RWPE2 (cell line): ENCODE measurements around the gene NFE2L3.
"Not testable (repeated sequence)": the region's sequence is repeated elsewhere in the genome, so short reads cannot be mapped to it uniquely, and the experiment has no call there.

Experiments
- ATAC-seq: fragments of 200-7000 bp; cut with Tn5 transposase; 3 replicates; pipeline ENCODE4 v1.9.1; 2021; ENCODE audit warnings: low read depth
- DNase-seq: peaks from one replicate; pipeline ENCODE4 v3.0.0-alpha.2; 2020; ENCODE audit warnings: low spot score
- H3K27ac ChIP-seq: fragments of 450-650 bp; 2 replicates; pipeline ENCODE4 v1.5.1; 2017; ENCODE audit warnings: mild to moderate bottlenecking; ENCODE audit not compliant: poor library complexity, severe bottlenecking
- H3K27me3 ChIP-seq: fragments of 250-450 bp; sonication (Bioruptor Pico); 2 replicates; pipeline ENCODE4 v1.5.1; 2021; ENCODE audit warnings: mild to moderate bottlenecking, moderate library complexity; ENCODE audit not compliant: insufficient read depth, poor library complexity, severe bottlenecking
- H3K36me3 ChIP-seq: fragments of 250-450 bp; sonication (Bioruptor Pico); 2 replicates; pipeline ENCODE4 v1.5.1; 2020; ENCODE audit warnings: low read depth, mild to moderate bottlenecking, moderate library complexity
- H3K4me1 ChIP-seq: fragments of 250-450 bp; sonication (Bioruptor Pico); 2 replicates; pipeline ENCODE4 v1.5.1; 2021; ENCODE audit warnings: mild to moderate bottlenecking, moderate library complexity; ENCODE audit not compliant: insufficient read depth, poor library complexity, severe bottlenecking
- H3K4me3 ChIP-seq: fragments of 250-450 bp; sonication (Bioruptor Pico); 2 replicates; pipeline ENCODE4 v1.5.1; 2021; ENCODE audit warnings: mild to moderate bottlenecking, moderate library complexity; ENCODE audit not compliant: severe bottlenecking
- H3K9me3 ChIP-seq: fragments of 250-450 bp; sonication (Bioruptor Pico); 2 replicates; pipeline ENCODE4 v1.5.1; 2021; ENCODE audit warnings: mild to moderate bottlenecking, moderate library complexity; ENCODE audit not compliant: severe bottlenecking
- TF ChIP-seq, protein P1 (sequence below): fragments of 450-650 bp; IDR thresholded peaks from one replicate; pipeline ENCODE4 v1.5.1; 2017; ENCODE audit warnings: mild to moderate bottlenecking, moderate library complexity; ENCODE audit not compliant: poor library complexity, severe bottlenecking

Gene NFE2L3

DNA sequence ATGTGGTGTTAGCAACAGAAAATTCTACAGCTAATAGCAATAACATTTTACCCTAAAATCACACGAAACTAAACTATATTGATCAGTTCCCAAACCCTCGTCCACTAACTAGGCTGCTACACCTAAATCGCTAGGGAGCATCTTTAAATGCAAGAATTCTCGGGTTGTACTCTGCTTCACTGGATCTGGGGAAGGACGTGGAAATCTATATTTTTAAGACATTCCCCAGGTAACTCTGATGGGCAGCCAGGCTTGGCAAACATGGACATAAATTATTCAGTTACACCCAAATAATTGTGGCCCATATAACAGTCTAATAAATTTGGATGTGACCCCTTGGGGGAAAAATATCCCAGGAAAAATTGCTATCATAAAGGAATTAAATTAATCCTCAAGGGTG is 36.3 kb upstream of the NFE2L3 start:
- TF ChIP-seq, protein P1, sequence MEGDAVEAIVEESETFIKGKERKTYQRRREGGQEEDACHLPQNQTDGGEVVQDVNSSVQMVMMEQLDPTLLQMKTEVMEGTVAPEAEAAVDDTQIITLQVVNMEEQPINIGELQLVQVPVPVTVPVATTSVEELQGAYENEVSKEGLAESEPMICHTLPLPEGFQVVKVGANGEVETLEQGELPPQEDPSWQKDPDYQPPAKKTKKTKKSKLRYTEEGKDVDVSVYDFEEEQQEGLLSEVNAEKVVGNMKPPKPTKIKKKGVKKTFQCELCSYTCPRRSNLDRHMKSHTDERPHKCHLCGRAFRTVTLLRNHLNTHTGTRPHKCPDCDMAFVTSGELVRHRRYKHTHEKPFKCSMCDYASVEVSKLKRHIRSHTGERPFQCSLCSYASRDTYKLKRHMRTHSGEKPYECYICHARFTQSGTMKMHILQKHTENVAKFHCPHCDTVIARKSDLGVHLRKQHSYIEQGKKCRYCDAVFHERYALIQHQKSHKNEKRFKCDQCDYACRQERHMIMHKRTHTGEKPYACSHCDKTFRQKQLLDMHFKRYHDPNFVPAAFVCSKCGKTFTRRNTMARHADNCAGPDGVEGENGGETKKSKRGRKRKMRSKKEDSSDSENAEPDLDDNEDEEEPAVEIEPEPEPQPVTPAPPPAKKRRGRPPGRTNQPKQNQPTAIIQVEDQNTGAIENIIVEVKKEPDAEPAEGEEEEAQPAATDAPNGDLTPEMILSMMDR, result no peak
- H3K9me3 ChIP-seq, result no peaks in the 10 kb centered on the region
- no peak for ATAC-seq
- no peak overlapping the region for H3K4me3 ChIP-seq
- DNase-seq, result no peak
- H3K27ac ChIP-seq, result no peak overlapping the region
- no peaks in the 10 kb centered on the region for H3K36me3 ChIP-seq
- no peaks in the 10 kb centered on the region for H3K27me3 ChIP-seq
- H3K4me1 ChIP-seq, result no peaks in the 10 kb centered on the region

DNA sequence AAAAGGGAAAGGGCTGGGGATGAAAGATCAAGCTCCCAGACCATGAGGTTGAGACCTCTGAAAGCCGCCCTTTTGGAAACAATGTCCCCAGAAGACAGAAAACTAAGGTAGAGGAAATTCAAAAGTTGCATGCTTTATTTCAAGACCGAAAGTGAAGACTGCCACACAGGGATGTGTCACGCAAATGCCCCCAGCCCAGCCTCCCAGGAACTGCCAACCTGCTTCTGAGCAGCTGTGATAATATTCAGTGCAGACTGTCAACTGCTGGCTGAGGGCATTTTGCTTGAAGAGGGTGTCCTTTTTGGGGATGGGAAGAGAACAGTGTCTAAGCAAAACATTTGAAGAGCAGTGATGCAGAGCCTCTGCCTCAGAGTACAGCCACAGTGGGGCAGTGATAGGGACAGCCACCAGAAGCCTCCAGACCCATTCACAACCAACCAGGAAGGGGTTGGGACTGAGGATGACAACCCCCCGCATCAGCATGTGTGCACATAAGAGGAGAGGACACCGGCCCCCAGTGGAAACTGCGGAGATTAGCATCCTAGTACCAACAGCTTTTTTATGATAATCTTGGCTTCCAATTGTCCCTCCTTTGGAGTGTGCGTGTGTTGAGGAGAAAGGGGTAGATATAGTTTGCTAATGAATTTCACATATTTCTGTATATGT is 34.7 kb upstream of the NFE2L3 start:
- no peak overlapping the region for H3K27ac ChIP-seq
- H3K9me3 ChIP-seq, result no peaks in the 10 kb centered on the region
- TF ChIP-seq, protein P1, result no peak
- no peaks in the 10 kb centered on the region for H3K27me3 ChIP-seq
- DNase-seq (no peak), ATAC-seq (no peak)
- H3K4me1 ChIP-seq, result no peaks in the 10 kb centered on the region
- no peaks in the 10 kb centered on the region for H3K36me3 ChIP-seq
- H3K4me3 ChIP-seq, result no peak overlapping the region

DNA sequence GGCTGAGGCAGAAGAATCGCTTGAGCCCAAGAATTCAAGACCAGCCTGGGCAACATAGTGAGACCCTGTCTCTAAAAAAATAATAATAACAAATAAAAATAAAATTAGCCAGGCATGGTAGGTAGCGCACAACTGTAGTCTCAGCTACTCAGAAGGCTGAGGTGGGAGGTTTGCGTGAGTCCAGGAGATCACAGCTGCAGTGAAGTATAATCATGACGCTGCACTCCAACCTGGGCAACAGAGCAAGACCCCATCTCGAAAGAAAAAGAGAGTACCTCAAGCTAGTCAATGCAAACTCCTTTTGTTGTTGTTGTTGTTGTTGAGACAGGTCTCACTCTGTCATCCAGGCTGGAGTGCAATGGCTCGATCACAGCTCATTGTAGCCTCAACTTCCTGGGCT is 34.0 kb upstream of the NFE2L3 start:
- no peak overlapping the region for H3K27ac ChIP-seq
- TF ChIP-seq, protein P1, result no peak
- no peaks in the 10 kb centered on the region for H3K4me1 ChIP-seq
- H3K4me3 ChIP-seq, result no peak overlapping the region
- H3K9me3 ChIP-seq, result no peaks in the 10 kb centered on the region
- no peaks in the 10 kb centered on the region for H3K36me3 ChIP-seq
- DNase-seq (no peak), ATAC-seq (no peak)
- H3K27me3 ChIP-seq, result no peaks in the 10 kb centered on the region

DNA sequence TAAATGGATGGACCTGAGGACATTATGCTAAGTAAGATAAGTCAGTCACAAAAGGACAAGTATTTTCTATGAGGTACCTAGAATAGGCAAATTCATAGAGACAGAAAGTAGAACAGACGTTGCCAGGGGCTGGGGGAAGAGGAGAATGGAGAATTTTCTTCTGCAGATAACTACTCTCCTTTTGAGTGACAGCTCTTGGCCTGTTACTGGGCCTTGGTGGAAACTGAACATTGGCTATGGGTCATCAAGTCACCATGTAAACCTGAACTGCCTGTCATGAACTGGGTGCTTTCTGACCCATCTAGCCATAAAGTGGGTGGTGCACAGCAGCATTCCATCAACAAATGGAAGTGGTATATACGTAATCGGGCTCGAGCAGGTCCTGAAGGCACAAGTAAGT is 29.3 kb upstream of the NFE2L3 start:
- Histone ChIP-seq H3K27me3 (no peaks in the 10 kb centered on the region), H3K4me3 (no peak overlapping the region), H3K36me3 (no peaks in the 10 kb centered on the region), H3K27ac (no peak overlapping the region), H3K4me1 (no peaks in the 10 kb centered on the region), H3K9me3 (no peaks in the 10 kb centered on the region)
- DNase-seq (no peak), ATAC-seq (no peak)
- TF ChIP-seq, protein P1, result no peak

DNA sequence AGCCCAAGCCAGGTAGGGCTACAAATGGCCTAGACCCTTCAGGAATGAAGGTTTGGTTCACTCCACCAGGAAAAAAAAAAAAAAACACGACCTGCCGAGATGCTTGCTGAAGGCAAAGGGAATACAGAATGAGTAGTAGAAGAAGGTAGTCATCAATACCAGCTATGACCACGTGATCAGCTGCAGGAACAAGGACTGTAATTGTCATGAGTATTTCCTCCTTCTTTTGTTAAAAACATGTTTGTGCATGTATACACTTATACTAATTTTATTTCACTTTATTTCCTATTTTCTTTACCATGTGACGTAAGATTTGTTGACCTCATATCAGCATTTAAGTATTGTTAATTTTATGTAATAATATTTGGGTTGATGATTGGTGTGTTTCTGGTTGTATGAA is 27.2 kb upstream of the NFE2L3 start:
- H3K27ac ChIP-seq, ATAC-seq, DNase-seq, H3K4me3 ChIP-seq, H3K4me1 ChIP-seq, H3K9me3 ChIP-seq, H3K27me3 ChIP-seq, H3K36me3 ChIP-seq: not testable (repeated sequence)
